Smooth muscle cell (in vitro differentiated cells): ENCODE data around the gene LNPEP. TPM values are rescaled to one million over a fixed set of nuclear protein-coding genes. Genes with fewer than 3 reads are reported as not detected.

Experiments used
- DNase-seq: peaks from one replicate; lab custom pipeline; 2025; ENCODE audit not compliant: unreplicated experiment; lab: John Stamatoyannopoulos, UW
- H2AFZ ChIP-seq: fragments of 200-600 bp; sonication (generic); 2 replicates; pipeline ENCODE4 v1.6.0; 2016; ENCODE audit warnings: antibody characterized with exemption, low read depth, mild to moderate bottlenecking
- H3F3A ChIP-seq: fragments of 200-600 bp; sonication (generic); 2 replicates; pipeline ENCODE4 v1.6.0; 2017; ENCODE audit warnings: antibody characterized with exemption, low read depth
- H3K27ac ChIP-seq: fragments of 200-600 bp; sonication (generic); 2 replicates; pipeline ENCODE4 v1.5.1; 2016; ENCODE audit warnings: low read depth, mild to moderate bottlenecking
- H3K27me3 ChIP-seq: fragments of 200-600 bp; sonication (generic); 2 replicates; pipeline ENCODE4 v1.6.1; 2016; ENCODE audit warnings: low read depth, mild to moderate bottlenecking
- H3K36me3 ChIP-seq: fragments of 200-600 bp; sonication (generic); 2 replicates; pipeline ENCODE4 v1.5.1; 2016; ENCODE audit warnings: low read depth
- H3K4me1 ChIP-seq: fragments of 200-600 bp; sonication (generic); 2 replicates; pipeline ENCODE4 v1.5.1; 2016; ENCODE audit warnings: low read depth
- H3K4me2 ChIP-seq: fragments of 200-600 bp; sonication (generic); 2 replicates; pipeline ENCODE4 v1.6.0; 2016; ENCODE audit warnings: mild to moderate bottlenecking
- H3K4me3 ChIP-seq: fragments of 200-600 bp; sonication (generic); 2 replicates; pipeline ENCODE4 v1.5.1; 2016; ENCODE audit warnings: mild to moderate bottlenecking
- H3K79me2 ChIP-seq: fragments of 200-600 bp; sonication (generic); 2 replicates; pipeline ENCODE4 v1.6.0; 2016; ENCODE audit warnings: low read depth, mild to moderate bottlenecking
- H3K9ac ChIP-seq: fragments of 200-600 bp; sonication (generic); 2 replicates; pipeline ENCODE4 v1.6.0; 2016; ENCODE audit warnings: low read depth
- H3K9me3 ChIP-seq: fragments of 200-600 bp; sonication (generic); replicated peaks from 2 replicates; pipeline ENCODE4 v1.5.1; 2016; ENCODE audit warnings: low read depth
- H4K20me1 ChIP-seq: fragments of 200-600 bp; sonication (generic); 2 replicates; pipeline ENCODE4 v1.6.0; 2016; ENCODE audit warnings: low read depth
- WGBS: methylation state at CpG from one replicate; pipeline ENCODE4 v1.1.7; 2016; ENCODE audit warnings: low lambda C conversion rate; 5-methylcytosine and 5-hydroxymethylcytosine counted together
- polyA plus RNA-seq: library from polyadenylated mRNA; unstranded; fragments of >200 nt; fragmentation: Nextera tagmentation; extraction: Ambion mirVana; gene quantifications from 2 replicates; pipeline ENCODE4 v1.2.1, GENCODE V29; 2016
- total RNA-seq: library from RNA; depleted of rRNA; stranded (reverse); fragments of >200 nt; gene quantifications from 2 replicates; pipeline ENCODE4 v1.2.3, GENCODE V29; 2014
- TF ChIP-seq, protein P1 (sequence below): fragments of 200-600 bp; sonication (generic); IDR thresholded peaks from 2 replicates; pipeline ENCODE4 v1.5.1; 2017; ENCODE audit warnings: borderline replicate concordance, mild to moderate bottlenecking, antibody characterized with exemption; ENCODE audit not compliant: insufficient read depth, poor library complexity, severe bottlenecking

The LNPEP gene
- total and polyA plus RNA-seq, 2 experiments from 2014 or later = 2.3 to 24.3 TPM

DNA sequence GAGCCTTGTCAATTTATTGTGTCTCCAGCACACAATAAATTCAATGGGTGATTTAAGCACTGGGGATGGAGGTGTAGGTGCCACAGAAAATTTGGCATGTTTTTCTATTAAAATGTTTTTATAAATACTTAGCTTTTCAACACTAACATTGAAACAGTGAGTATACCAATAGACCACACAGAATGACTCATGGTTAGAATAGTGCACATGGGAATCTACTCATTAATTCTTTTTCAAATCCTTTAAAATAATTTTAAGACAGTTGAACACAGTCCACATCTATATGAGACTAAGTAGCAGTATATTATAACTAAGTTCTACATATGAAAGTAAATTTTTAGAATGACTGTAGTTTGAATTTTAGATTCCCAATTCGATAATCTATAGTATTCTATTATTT is 67.1 kb downstream of the LNPEP start:
- Histone ChIP-seq H4K20me1 (no peaks in the 10 kb centered on the region), H3K36me3 (no peaks in the 10 kb centered on the region), H3F3A (peaks cover 5% of the 10 kb centered on the region), H2AFZ (no peak overlapping the region), H3K4me2 (peak overlapping the region; percentile 59), H3K27me3 (no peaks in the 10 kb centered on the region), H3K27ac (peak overlapping the region; percentile 80), H3K9ac (no peak overlapping the region), H3K79me2 (no peaks in the 10 kb centered on the region), H3K4me1 (peaks cover 10% of the 10 kb centered on the region), H3K9me3 (no peaks in the 10 kb centered on the region), H3K4me3 (no peak overlapping the region)
- WGBS = 100% methylated on average over 1 of the region's 1 CpG
- TF ChIP-seq, protein P1, sequence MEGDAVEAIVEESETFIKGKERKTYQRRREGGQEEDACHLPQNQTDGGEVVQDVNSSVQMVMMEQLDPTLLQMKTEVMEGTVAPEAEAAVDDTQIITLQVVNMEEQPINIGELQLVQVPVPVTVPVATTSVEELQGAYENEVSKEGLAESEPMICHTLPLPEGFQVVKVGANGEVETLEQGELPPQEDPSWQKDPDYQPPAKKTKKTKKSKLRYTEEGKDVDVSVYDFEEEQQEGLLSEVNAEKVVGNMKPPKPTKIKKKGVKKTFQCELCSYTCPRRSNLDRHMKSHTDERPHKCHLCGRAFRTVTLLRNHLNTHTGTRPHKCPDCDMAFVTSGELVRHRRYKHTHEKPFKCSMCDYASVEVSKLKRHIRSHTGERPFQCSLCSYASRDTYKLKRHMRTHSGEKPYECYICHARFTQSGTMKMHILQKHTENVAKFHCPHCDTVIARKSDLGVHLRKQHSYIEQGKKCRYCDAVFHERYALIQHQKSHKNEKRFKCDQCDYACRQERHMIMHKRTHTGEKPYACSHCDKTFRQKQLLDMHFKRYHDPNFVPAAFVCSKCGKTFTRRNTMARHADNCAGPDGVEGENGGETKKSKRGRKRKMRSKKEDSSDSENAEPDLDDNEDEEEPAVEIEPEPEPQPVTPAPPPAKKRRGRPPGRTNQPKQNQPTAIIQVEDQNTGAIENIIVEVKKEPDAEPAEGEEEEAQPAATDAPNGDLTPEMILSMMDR = no peak
- DNase-seq = no peak

- H2AFZ ChIP-seq = no peak overlapping the region
- H3K79me2 ChIP-seq = no peaks in the 10 kb centered on the region
- no peaks in the 10 kb centered on the region for H3K27me3 ChIP-seq
- no peaks in the 10 kb centered on the region for H3K9me3 ChIP-seq
- 61% methylated on average over 2 of the region's 2 CpGs for WGBS
- no peak for DNase-seq
- no peak overlapping the region for H3K9ac ChIP-seq
- H3K4me1 ChIP-seq = peaks cover 10% of the 10 kb centered on the region
- H3K4me2 ChIP-seq = peak overlapping the region; percentile 59
- no peak overlapping the region for H3K4me3 ChIP-seq
- H4K20me1 ChIP-seq = no peaks in the 10 kb centered on the region
- TF ChIP-seq, protein P1 = no peak
- peaks cover 5% of the 10 kb centered on the region for H3F3A ChIP-seq
- peak overlapping the region; percentile 80 for H3K27ac ChIP-seq
- no peaks in the 10 kb centered on the region for H3K36me3 ChIP-seq
Observed at GRCh38 chr5:97004423-97005060, 68.7 kb downstream of the LNPEP start.

DNA sequence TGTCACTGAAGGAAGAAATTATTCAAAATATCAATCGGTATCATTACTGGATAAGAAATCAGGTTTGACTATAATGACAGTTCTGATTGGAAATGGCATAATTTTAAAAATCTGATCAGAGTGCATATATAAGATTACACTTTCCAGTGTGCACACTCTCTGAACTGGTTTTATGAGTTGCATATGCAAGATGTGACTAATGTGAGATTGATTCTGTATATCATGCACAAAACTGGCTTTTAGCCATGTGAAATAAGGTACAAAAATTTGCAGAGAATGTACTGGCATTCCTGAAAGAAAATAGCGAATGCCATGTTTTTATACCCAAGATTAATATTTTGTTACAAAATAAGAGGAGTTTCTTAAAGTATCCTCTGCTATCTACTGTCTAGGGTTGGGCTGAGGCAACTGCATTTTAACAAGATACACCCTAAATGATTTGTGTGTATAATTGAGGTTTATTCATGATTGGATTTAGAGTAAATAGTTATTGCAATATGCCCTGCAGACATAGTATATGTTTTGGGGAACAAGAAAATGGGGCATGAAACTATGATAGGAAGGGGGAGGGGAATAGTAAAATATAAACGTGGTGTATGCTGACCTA is 70.7 kb downstream of the LNPEP start:
- Histone ChIP-seq H3K36me3 (no peaks in the 10 kb centered on the region), H4K20me1 (no peaks in the 10 kb centered on the region), H3K9ac (no peak overlapping the region), H3K79me2 (no peaks in the 10 kb centered on the region), H3K9me3 (no peaks in the 10 kb centered on the region), H3K4me2 (no peak overlapping the region), H3K4me1 (peaks cover 10% of the 10 kb centered on the region), H3K27me3 (no peaks in the 10 kb centered on the region), H2AFZ (no peak overlapping the region), H3K27ac (no peak overlapping the region), H3K4me3 (no peak overlapping the region), H3F3A (peaks cover 5% of the 10 kb centered on the region)
- no peak for DNase-seq
- TF ChIP-seq, protein P1 = no peak
- WGBS = 77% methylated on average over 3 of the region's 3 CpGs
